ENCODE results near the gene UBL4B.

UBL4B gene, protein sequence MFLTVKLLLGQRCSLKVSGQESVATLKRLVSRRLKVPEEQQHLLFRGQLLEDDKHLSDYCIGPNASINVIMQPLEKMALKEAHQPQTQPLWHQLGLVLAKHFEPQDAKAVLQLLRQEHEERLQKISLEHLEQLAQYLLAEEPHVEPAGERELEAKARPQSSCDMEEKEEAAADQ

DNA sequence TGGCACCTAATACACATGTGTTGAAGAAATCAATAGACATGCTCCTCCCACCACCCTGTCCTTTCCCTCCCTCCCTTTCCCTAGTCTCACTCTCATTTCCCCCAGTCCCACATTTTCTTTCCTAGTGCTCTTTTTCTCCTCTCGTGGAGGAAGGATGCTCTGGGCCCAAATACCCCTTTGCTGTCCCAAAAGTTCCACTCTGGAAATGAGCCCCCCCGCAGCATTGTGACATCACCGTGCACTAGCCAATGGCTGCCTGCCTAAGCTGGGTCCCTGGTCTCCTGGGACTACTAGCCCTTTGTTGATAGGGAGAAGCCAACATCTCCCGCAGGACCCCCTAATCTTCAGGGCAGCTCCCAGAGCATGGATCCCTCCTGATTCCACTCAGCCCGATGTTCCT lies at the start of gene UBL4B:
UBL4B (plus strand) TSS at position 301 of the 400 bp plus-strand sequence; CDS start at position 393, 92 bp downstream.
- POLR2A ChIA-PET = no interaction called here
- CTCF ChIA-PET = interaction anchor here (0.8 to 4.4 kb wide), 5 partner anchors 10 to 58 kb away, joined by 3 to 27 read pairs (median 5); no protein-coding TSS in a partner anchor
- TF ChIP-seq, protein P1, sequence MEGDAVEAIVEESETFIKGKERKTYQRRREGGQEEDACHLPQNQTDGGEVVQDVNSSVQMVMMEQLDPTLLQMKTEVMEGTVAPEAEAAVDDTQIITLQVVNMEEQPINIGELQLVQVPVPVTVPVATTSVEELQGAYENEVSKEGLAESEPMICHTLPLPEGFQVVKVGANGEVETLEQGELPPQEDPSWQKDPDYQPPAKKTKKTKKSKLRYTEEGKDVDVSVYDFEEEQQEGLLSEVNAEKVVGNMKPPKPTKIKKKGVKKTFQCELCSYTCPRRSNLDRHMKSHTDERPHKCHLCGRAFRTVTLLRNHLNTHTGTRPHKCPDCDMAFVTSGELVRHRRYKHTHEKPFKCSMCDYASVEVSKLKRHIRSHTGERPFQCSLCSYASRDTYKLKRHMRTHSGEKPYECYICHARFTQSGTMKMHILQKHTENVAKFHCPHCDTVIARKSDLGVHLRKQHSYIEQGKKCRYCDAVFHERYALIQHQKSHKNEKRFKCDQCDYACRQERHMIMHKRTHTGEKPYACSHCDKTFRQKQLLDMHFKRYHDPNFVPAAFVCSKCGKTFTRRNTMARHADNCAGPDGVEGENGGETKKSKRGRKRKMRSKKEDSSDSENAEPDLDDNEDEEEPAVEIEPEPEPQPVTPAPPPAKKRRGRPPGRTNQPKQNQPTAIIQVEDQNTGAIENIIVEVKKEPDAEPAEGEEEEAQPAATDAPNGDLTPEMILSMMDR (IDR thresholded peaks at IDR 0.05; ENCODE audit: control extremely low read depth, extremely low read depth, low read depth, missing control alignments) = no peak
- no peak for DNase-seq (ENCODE audit: extremely low spot score)

DNA sequence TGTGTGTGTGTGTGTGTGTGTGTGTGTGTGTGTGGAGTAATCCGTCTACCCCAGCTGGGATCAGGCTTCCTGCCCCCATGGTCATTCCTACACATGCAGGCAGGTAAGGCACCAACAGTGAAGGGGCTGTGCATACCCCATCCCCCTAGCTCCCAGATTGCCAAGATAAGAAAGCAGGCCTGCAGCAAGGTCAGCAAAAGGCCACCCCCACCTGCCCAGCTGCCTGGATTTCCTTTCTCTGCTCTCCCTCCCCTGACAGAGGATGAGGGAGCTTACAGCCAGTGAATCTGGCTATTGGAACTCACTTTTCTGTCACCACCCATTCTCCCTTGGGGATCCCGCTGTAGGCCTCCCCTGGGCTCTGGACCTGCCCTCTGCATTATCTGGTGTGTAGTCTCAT lies 49.6 kb upstream of the UBL4B start:
- DNase-seq (ENCODE audit: extremely low spot score) = no peak
- POLR2A ChIA-PET = no interaction called here
- TF ChIP-seq, protein P1 (IDR thresholded peaks at IDR 0.05; ENCODE audit: control extremely low read depth, extremely low read depth, low read depth, missing control alignments) = no peak
- CTCF ChIA-PET = interaction anchor here (0.8 to 21.9 kb wide), 7 partner anchors 9 to 398 kb away, joined by 3 to 387 read pairs (median 5); partner anchors contain the start of gene STRIP1

DNA sequence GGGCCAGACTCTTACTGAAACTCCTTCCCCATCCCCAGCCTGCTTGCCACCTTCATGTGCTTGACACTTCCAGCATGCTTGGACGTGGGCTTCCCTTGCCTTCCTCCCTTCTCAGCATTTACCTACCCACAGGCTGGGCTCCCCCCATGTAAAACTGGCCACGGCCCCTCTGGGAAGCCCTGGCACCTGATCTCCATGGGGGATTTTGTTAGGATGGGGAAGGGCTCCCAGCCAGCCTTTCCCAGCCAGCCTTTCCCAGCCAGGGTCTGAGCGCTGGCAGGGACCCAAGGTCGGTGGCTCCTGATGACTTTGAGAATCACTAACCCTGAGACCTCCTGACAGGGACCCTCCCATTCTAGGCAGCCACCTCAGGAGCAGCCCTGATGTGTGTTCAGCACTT lies 48.5 kb upstream of the UBL4B start:
- ChIA-PET CTCF (interaction anchor here (1.3 to 21.9 kb wide), 4 partner anchors 19 to 52 kb away, joined by 4 to 387 read pairs (median 6); partner anchors contain the start of gene STRIP1), POLR2A (no interaction called here)
- TF ChIP-seq, protein P1 (IDR thresholded peaks at IDR 0.05; ENCODE audit: control extremely low read depth, extremely low read depth, low read depth, missing control alignments) = no peak
- DNase-seq (ENCODE audit: extremely low spot score) = no peak

DNA sequence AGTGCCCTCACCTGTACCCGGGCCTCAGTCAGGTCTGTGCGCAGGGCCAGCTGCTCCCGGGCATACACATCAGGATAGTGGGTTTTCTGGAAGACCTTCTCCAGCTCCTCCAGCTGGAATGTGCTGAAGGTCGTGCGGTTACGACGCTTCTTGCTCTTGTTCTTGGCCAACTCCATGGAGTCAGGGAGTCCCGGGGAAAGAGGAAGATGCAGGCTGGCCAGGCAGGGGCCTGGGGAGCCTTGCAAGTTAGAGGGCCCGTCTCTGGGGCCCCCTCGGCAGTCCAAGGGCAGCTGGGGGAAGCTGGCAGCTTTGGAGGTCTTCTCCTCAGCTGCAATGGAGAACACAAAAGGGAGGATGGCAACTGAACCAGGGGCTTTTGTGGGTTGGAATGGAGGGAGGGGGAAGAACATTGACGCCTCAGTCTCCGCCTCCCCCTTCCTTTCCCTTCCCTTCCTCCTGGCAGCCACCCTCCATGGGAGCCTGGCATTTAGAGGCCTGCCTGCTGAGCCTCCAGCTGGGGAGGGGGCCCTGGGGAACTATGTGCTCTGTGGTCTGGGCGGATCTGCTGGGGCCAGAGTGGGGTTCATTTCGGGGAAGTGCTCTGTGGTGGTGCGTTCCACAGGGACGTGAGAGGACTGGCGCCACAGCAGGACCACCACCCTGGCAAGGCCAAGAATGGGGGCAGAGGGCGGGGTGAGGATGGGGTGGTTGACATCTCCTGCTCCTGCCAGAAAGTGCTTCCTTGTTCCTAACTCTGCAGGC lies 47.5 kb upstream of the UBL4B start:
- TF ChIP-seq, protein P1 (IDR thresholded peaks at IDR 0.05; ENCODE audit: control extremely low read depth, extremely low read depth, low read depth, missing control alignments) = no peak
- CTCF ChIA-PET = interaction anchor here (1.1 to 21.9 kb wide), 9 partner anchors 14 to 248 kb away, joined by 3 to 387 read pairs (median 5); partner anchors contain the start of gene STRIP1
- no peak for DNase-seq (ENCODE audit: extremely low spot score)
- POLR2A ChIA-PET = no interaction called here

DNA sequence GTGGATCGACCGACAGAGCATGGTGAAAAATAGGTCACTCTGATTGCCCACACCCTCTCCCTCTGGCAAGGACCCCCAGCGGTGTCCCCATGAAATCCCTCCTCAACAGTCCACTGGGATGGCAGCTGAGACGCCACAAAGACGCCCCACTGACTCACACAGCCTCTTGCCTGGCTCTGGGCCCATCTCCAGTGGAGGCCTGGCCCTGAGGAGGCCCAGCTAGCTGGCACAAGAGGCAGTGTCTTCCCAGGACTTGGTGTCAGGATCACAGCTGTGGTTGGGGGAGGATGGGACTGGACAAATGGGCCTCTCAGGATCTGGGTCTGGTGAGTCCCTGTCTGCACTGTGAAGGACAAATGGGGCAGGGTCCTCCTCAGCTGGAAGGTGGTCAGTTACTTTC lies 46.4 kb upstream of the UBL4B start:
- CTCF ChIA-PET = interaction anchor here (1.0 to 21.9 kb wide), 10 partner anchors 13 to 247 kb away, joined by 3 to 387 read pairs (median 5); partner anchors contain the start of gene STRIP1
- TF ChIP-seq, protein P1 (IDR thresholded peaks at IDR 0.05; ENCODE audit: control extremely low read depth, extremely low read depth, low read depth, missing control alignments) = no peak
- POLR2A ChIA-PET = interaction anchor here (0.5 kb wide), 1 partner anchor 97 kb away, joined by 3 read pairs; no protein-coding TSS in a partner anchor
- DNase-seq (ENCODE audit: extremely low spot score) = no peak

DNA sequence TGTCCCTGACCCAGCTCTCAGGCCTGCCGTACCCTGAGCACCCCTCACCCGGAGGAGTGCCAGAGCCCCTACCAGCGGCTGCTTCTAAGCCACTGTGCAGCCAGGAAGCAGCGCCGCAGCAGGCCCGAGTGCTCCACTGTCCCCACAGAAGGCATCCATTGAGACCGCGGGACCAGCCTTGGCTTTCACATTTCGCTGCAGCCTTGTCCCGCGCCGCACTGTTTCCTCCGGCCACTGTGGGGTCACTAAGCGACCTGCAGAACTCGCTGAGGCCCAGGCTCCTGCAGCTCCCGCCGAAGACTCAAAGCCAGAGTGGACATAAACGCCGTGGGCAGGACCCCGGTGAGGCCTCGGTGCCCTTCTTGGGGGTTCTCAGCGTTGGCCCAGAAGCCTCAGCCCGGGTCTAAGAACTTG lies 44.8 kb upstream of the UBL4B start:
- DNase-seq (ENCODE audit: extremely low spot score) = no peak
- TF ChIP-seq, protein P1 (IDR thresholded peaks at IDR 0.05; ENCODE audit: control extremely low read depth, extremely low read depth, low read depth, missing control alignments) = no peak
- CTCF ChIA-PET = interaction anchor here (1.2 to 21.9 kb wide), 7 partner anchors 10 to 38 kb away, joined by 3 to 387 read pairs (median 5); partner anchors contain the start of gene STRIP1
- POLR2A ChIA-PET = no interaction called here

Measured in GM10248 (cell line).